Activated CD8-positive, alpha-beta memory T cell treated with anti-CD3 and anti-CD28 coated beads, Interleukin-2, amount 10 ng/mL, durations not matched to agents 7 days and 5 days (primary cell): ENCODE results near the gene PTPN11. TPM values are rescaled to one million over a fixed set of nuclear protein-coding genes. Genes with fewer than 3 reads are reported as not detected.

Experiments
- ATAC-seq: fragments of 150-1000 bp; cut with Tn5 transposase; one replicate; pipeline ENCODE4 v1.10.0; 2021; ENCODE audit warnings: moderate library complexity
- CTCF ChIA-PET: fragments of 350-600 bp; sonication (Branson Sonifier 250); formaldehyde crosslinking; loops from one replicate; lab custom pipeline; 2021; ENCODE audit warnings: antibody characterized with exemption; lab: Charles Lee
- DNase-seq: peaks from one replicate; pipeline ENCODE4 v3.0.0-alpha.2; 2020
- H3K27ac Mint-ChIP-seq: one replicate; pipeline ENCODE4 v1.8.0; 2021; ENCODE audit warnings: mild to moderate bottlenecking, mixed read lengths
- H3K27me3 Mint-ChIP-seq: one replicate; pipeline ENCODE4 v1.8.0; 2021; ENCODE audit warnings: mixed read lengths
- H3K36me3 Mint-ChIP-seq: one replicate; pipeline ENCODE4 v1.8.0; 2021; ENCODE audit warnings: mild to moderate bottlenecking, mixed read lengths
- H3K4me1 Mint-ChIP-seq: one replicate; pipeline ENCODE4 v1.8.0; 2021; ENCODE audit warnings: mixed read lengths
- H3K4me3 Mint-ChIP-seq: one replicate; pipeline ENCODE4 v1.8.0; 2021; ENCODE audit warnings: mild to moderate bottlenecking, moderate library complexity, mixed read lengths
- H3K9me3 Mint-ChIP-seq: one replicate; pipeline ENCODE4 v1.8.0; 2022; ENCODE audit warnings: low read depth, mixed read lengths
- total RNA-seq, 2 experiments: library from RNA; stranded (reverse); gene quantifications; one replicate each; pipeline ENCODE4 v1.2.3, GENCODE V29; 2021

PTPN11 gene
- total RNA-seq, 2 experiments from 2014 or later: 90.9 to 118 TPM

GRCh38 chr12:112533528-112533927 is 114.8 kb downstream of the PTPN11 start:
- DNase-seq (no peak), ATAC-seq (no peak)
- no peaks in the 10 kb centered on the region for H3K27me3 Mint-ChIP-seq
- H3K27ac Mint-ChIP-seq: no peak overlapping the region
- H3K9me3 Mint-ChIP-seq: no peaks in the 10 kb centered on the region
- H3K4me1 Mint-ChIP-seq: peaks cover 5% of the 10 kb centered on the region
- H3K36me3 Mint-ChIP-seq: no peaks in the 10 kb centered on the region
- CTCF ChIA-PET: no interaction called here
- no peak overlapping the region for H3K4me3 Mint-ChIP-seq

- no peaks in the 10 kb centered on the region for H3K27me3 Mint-ChIP-seq
- ATAC-seq (no peak), DNase-seq (no peak)
- H3K4me3 Mint-ChIP-seq: no peak overlapping the region
- H3K27ac Mint-ChIP-seq: no peak overlapping the region
- H3K36me3 Mint-ChIP-seq: no peaks in the 10 kb centered on the region
- CTCF ChIA-PET: no interaction called here
- no peaks in the 10 kb centered on the region for H3K9me3 Mint-ChIP-seq
- peaks cover 5% of the 10 kb centered on the region for H3K4me1 Mint-ChIP-seq
Measured at GRCh38 chr12:112535017-112535416, 116.3 kb downstream of the PTPN11 start.

- Mint-ChIP-seq H3K4me3 (no peak overlapping the region), H3K27ac (no peak overlapping the region), H3K36me3 (no peaks in the 10 kb centered on the region), H3K9me3 (no peaks in the 10 kb centered on the region), H3K4me1 (peaks cover 5% of the 10 kb centered on the region), H3K27me3 (no peaks in the 10 kb centered on the region)
- CTCF ChIA-PET: no interaction called here
- no peak for ATAC-seq
- DNase-seq: no peak
Measured at GRCh38 chr12:112535637-112536366, 117.1 kb downstream of the PTPN11 start.

- Mint-ChIP-seq H3K36me3 (no peaks in the 10 kb centered on the region), H3K9me3 (no peaks in the 10 kb centered on the region)
- CTCF ChIA-PET: no interaction called here
Measured at GRCh38 chr12:112536367-112536730, 117.6 kb downstream of the PTPN11 start.

GRCh38 chr12:112537710-112538396 is 119.1 kb downstream of the PTPN11 start:
- CTCF ChIA-PET: interaction anchor here (0.7 kb wide), 2 partner anchors 191 to 864 kb away, joined by 3 read pairs; no protein-coding TSS in a partner anchor
- ATAC-seq (no peak), DNase-seq (no peak)
- H3K4me1 Mint-ChIP-seq: peaks cover 5% of the 10 kb centered on the region
- H3K9me3 Mint-ChIP-seq: no peaks in the 10 kb centered on the region
- H3K4me3 Mint-ChIP-seq: no peak overlapping the region
- H3K27ac Mint-ChIP-seq: no peak overlapping the region
- no peaks in the 10 kb centered on the region for H3K27me3 Mint-ChIP-seq
- H3K36me3 Mint-ChIP-seq: no peaks in the 10 kb centered on the region

More at GRCh38 chr12:112536367-112536730, 117.6 kb downstream of the PTPN11 start:
- Mint-ChIP-seq H3K4me1 (peaks cover 5% of the 10 kb centered on the region), H3K4me3 (no peak overlapping the region), H3K27me3 (no peaks in the 10 kb centered on the region), H3K27ac (no peak overlapping the region)
- ATAC-seq (no peak), DNase-seq (no peak)

GRCh38 chr12:112538740-112539139 is 120.0 kb downstream of the PTPN11 start:
- no peak for DNase-seq
- ATAC-seq: no peak
- Mint-ChIP-seq H3K36me3 (no peaks in the 10 kb centered on the region), H3K9me3 (no peaks in the 10 kb centered on the region), H3K27ac (no peak overlapping the region), H3K4me3 (no peak overlapping the region), H3K27me3 (no peaks in the 10 kb centered on the region), H3K4me1 (peaks cover 5% of the 10 kb centered on the region)
- CTCF ChIA-PET: interaction anchor here (0.7 kb wide), 2 partner anchors 192 to 865 kb away, joined by 3 read pairs; no protein-coding TSS in a partner anchor

- Mint-ChIP-seq H3K9me3 (no peaks in the 10 kb centered on the region), H3K36me3 (no peaks in the 10 kb centered on the region), H3K4me1 (peaks cover 5% of the 10 kb centered on the region), H3K27me3 (no peaks in the 10 kb centered on the region), H3K27ac (no peak overlapping the region), H3K4me3 (no peak overlapping the region)
- ATAC-seq (no peak), DNase-seq (no peak)
- CTCF ChIA-PET: no interaction called here
Measured at GRCh38 chr12:112539221-112539620, 120.5 kb downstream of the PTPN11 start.

GRCh38 chr12:112540021-112540420 is 121.3 kb downstream of the PTPN11 start:
- Mint-ChIP-seq H3K4me3 (no peak overlapping the region), H3K27ac (no peak overlapping the region), H3K36me3 (no peaks in the 10 kb centered on the region), H3K4me1 (peaks cover 5% of the 10 kb centered on the region), H3K9me3 (no peaks in the 10 kb centered on the region), H3K27me3 (no peaks in the 10 kb centered on the region)
- CTCF ChIA-PET: no interaction called here
- DNase-seq (no peak), ATAC-seq (no peak)

GRCh38 chr12:112543751-112544150 is 125.0 kb downstream of the PTPN11 start:
- Mint-ChIP-seq H3K4me1 (peaks cover 3% of the 10 kb centered on the region), H3K9me3 (no peaks in the 10 kb centered on the region), H3K27ac (no peak overlapping the region), H3K4me3 (no peak overlapping the region), H3K36me3 (no peaks in the 10 kb centered on the region), H3K27me3 (peaks cover 5% of the 10 kb centered on the region)
- CTCF ChIA-PET: no interaction called here
- DNase-seq: no peak
- ATAC-seq: no peak

GRCh38 chr12:112546339-112546738 is 127.6 kb downstream of the PTPN11 start:
- DNase-seq (no peak), ATAC-seq (no peak)
- Mint-ChIP-seq H3K27ac (no peak overlapping the region), H3K4me1 (peaks cover 3% of the 10 kb centered on the region), H3K36me3 (no peaks in the 10 kb centered on the region), H3K27me3 (peaks cover 8% of the 10 kb centered on the region), H3K9me3 (no peaks in the 10 kb centered on the region), H3K4me3 (no peak overlapping the region)
- CTCF ChIA-PET: no interaction called here

GRCh38 chr12:112546996-112547395 is 128.2 kb downstream of the PTPN11 start:
- Mint-ChIP-seq H3K4me1 (peaks cover 3% of the 10 kb centered on the region), H3K27me3 (peaks cover 8% of the 10 kb centered on the region), H3K9me3 (no peaks in the 10 kb centered on the region), H3K27ac (no peak overlapping the region), H3K36me3 (no peaks in the 10 kb centered on the region), H3K4me3 (no peak overlapping the region)
- CTCF ChIA-PET: no interaction called here
- DNase-seq (no peak), ATAC-seq (no peak)

GRCh38 chr12:112549031-112549430 is 130.3 kb downstream of the PTPN11 start:
- CTCF ChIA-PET: no interaction called here
- Mint-ChIP-seq H3K27ac (no peak overlapping the region), H3K36me3 (no peaks in the 10 kb centered on the region), H3K9me3 (no peaks in the 10 kb centered on the region), H3K27me3 (peaks cover 8% of the 10 kb centered on the region), H3K4me3 (no peak overlapping the region), H3K4me1 (peaks cover 3% of the 10 kb centered on the region)
- DNase-seq (no peak), ATAC-seq (no peak)

- Mint-ChIP-seq H3K4me3 (no peak overlapping the region), H3K4me1 (peaks cover 3% of the 10 kb centered on the region), H3K36me3 (no peaks in the 10 kb centered on the region), H3K27ac (no peak overlapping the region), H3K9me3 (no peaks in the 10 kb centered on the region), H3K27me3 (peaks cover 8% of the 10 kb centered on the region)
- CTCF ChIA-PET: no interaction called here
- DNase-seq (no peak), ATAC-seq (no peak)
Measured at GRCh38 chr12:112551681-112552080, 132.9 kb downstream of the PTPN11 start.

GRCh38 chr12:112555621-112556233 is 137.0 kb downstream of the PTPN11 start:
- Mint-ChIP-seq H3K27me3 (peaks cover 2% of the 10 kb centered on the region), H3K4me1 (no peaks in the 10 kb centered on the region), H3K9me3 (no peaks in the 10 kb centered on the region), H3K4me3 (no peak overlapping the region), H3K27ac (no peak overlapping the region), H3K36me3 (no peaks in the 10 kb centered on the region)
- CTCF ChIA-PET: no interaction called here
- DNase-seq: no peak
- no peak for ATAC-seq
